VCaP (cell line): ENCODE data around the gene ANKAR.
"Not testable (repeated sequence)": the region's sequence is repeated elsewhere in the genome, so short reads cannot be mapped to it uniquely, and the experiment has no call there.

Source experiments
- H3K27ac ChIP-seq: fragments of 450-650 bp; 2 replicates; pipeline ENCODE4 v1.5.1; 2017
- TF ChIP-seq, protein P1 (sequence below): fragments of 450-650 bp; conservative IDR thresholded peaks from 2 replicates; pipeline ENCODE4 v1.5.1; 2017; ENCODE audit warnings: mild to moderate bottlenecking, moderate library complexity

ANKAR gene

DNA sequence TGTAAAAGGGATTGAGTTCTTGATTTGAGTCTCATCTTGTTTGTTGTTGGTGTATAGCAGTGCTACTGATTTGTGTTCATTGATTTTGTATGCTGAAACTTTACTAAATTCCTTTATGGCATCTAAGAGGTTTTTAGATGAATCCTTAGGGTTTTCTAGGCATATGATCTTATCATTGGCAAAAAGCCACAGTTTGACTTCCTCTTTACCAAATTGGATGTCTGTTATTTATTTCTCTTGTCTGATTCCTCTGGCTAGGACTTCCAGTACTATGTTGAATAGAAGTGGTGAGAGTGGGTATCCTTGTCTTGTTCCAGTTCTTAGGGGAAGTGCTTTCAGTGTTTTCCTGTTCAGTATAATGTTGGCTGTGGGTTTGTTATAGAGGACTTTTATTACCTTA is 4.8 kb downstream of the ANKAR start:
- no peak overlapping the region for H3K27ac ChIP-seq
- TF ChIP-seq, protein P1, sequence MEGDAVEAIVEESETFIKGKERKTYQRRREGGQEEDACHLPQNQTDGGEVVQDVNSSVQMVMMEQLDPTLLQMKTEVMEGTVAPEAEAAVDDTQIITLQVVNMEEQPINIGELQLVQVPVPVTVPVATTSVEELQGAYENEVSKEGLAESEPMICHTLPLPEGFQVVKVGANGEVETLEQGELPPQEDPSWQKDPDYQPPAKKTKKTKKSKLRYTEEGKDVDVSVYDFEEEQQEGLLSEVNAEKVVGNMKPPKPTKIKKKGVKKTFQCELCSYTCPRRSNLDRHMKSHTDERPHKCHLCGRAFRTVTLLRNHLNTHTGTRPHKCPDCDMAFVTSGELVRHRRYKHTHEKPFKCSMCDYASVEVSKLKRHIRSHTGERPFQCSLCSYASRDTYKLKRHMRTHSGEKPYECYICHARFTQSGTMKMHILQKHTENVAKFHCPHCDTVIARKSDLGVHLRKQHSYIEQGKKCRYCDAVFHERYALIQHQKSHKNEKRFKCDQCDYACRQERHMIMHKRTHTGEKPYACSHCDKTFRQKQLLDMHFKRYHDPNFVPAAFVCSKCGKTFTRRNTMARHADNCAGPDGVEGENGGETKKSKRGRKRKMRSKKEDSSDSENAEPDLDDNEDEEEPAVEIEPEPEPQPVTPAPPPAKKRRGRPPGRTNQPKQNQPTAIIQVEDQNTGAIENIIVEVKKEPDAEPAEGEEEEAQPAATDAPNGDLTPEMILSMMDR, result no peak

DNA sequence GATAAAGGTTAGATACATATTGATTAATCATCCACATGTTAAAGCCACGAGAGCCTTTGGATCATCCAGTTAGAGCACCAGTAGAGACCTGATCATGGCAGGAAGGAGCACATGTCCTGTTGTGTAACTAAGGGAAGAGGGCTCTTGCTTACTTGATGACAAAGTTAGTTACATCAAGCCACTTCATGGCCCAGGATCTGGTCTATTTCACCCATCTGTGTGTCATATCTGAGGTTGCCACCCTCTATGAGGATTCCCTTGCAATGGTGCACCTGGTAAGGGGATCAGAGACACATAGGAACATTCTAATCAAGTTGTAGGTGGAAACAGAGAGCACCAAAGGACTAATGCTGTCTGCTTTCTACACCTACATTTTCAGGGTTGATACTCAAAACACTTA is 6.7 kb downstream of the ANKAR start:
- TF ChIP-seq, protein P1, result no peak
- H3K27ac ChIP-seq, result no peak overlapping the region

- TF ChIP-seq, protein P1, result no peak
- H3K27ac ChIP-seq, result no peak overlapping the region
Measured at GRCh38 chr2:189681903-189682302, 7.4 kb downstream of the ANKAR start.

DNA sequence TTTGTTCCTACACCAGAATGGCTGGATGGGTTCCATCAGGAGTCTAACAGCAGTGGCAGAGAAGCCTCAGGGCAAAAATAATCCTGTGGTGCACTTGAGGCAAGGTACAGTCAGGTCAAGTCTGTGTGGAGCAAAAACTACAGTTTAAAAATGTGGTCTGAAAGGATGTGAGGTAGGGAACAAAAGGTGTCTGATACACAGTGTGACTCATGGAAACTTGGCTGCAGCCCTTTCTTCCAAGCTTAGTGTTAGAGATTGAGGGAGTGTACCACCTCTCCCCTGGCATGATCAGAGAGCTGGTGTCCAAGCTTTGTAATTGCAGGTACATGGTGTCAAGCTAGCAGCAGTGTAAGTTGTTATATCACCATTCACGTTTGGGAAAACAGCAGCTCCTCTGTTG is 8.9 kb downstream of the ANKAR start:
- no peak overlapping the region for H3K27ac ChIP-seq
- TF ChIP-seq, protein P1, result no peak

DNA sequence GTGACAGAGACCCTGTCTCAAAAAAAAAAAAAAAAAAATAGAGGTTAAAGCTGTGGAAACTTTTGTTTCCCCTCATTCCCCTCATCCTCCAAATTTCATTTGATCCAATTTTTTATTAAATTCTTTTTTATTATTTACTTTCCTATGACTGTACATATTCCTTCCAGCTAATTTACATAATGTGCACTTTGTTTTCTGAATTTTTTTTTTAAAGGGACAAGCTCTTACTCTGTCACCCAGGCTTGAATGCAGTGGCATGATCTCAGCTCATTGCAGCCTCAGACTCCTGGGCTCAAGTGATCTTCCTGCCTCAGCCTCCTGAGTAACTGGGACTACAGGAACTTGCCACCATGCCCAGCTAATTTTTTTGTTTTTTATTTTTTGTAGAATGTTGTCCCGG is 10.3 kb downstream of the ANKAR start:
- TF ChIP-seq, protein P1, result no peak
- no peak overlapping the region for H3K27ac ChIP-seq

- H3K27ac ChIP-seq, result no peak overlapping the region
- TF ChIP-seq, protein P1, result no peak
Measured at GRCh38 chr2:189685540-189686229, 11.2 kb downstream of the ANKAR start.

DNA sequence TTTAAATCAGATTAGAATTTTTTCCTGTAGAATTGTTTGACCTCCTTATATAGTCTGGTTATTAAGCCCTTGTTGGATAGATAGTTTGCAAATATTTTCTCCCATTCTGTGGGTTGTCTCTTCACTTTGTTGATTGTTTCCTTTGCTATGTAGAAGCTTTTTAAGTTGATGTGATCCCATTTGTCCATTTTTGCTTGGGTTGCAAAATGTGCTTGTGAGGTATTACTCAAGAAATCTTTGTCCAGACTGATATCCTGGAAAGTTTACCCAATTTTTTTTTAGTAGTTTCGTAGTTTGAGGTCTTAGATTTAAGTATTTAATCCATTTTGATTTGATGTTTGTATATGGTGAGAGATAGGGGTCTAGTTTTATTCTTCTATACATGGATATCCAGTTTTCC is 13.3 kb downstream of the ANKAR start:
- not testable (repeated sequence) for H3K27ac ChIP-seq

GRCh38 chr2:189696223-189696622 is 21.8 kb downstream of the ANKAR start:
- H3K27ac ChIP-seq, result no peak overlapping the region
- TF ChIP-seq, protein P1, result no peak
